Endothelial cell of hepatic sinusoid (primary cell): Measurements from ENCODE around the gene AKAP8.
"Not testable (repeated sequence)": the region's sequence is repeated elsewhere in the genome, so short reads cannot be mapped to it uniquely, and the experiment has no call there.

Experiments
- in situ Hi-C: cut with HindIII; loops from 2 replicates; pipeline ENCODE4 v1.10.0; 2017; ENCODE audit warnings: low sequenced_read_pairs

The AKAP8 gene

GRCh38 chr19:15374105-15374651, 5.4 kb downstream of the AKAP8 start:
- in situ Hi-C loops, result no loop called here

- in situ Hi-C loops, result no loop called here
Measured at GRCh38 chr19:15373644-15374043, 5.9 kb downstream of the AKAP8 start.

- in situ Hi-C loops, result no loop called here
Measured at GRCh38 chr19:15372891-15373301, 6.7 kb downstream of the AKAP8 start.

GRCh38 chr19:15372470-15372869, 7.1 kb downstream of the AKAP8 start:
- in situ Hi-C loops, result no loop called here

GRCh38 chr19:15371786-15372380, 7.7 kb downstream of the AKAP8 start:
- in situ Hi-C loops, result no loop called here

- in situ Hi-C loops, result no loop called here
Measured at GRCh38 chr19:15371119-15371518, 8.5 kb downstream of the AKAP8 start.

GRCh38 chr19:15369594-15369891, 10.0 kb downstream of the AKAP8 start:
- in situ Hi-C loops, result no loop called here

GRCh38 chr19:15368798-15369593, 10.6 kb downstream of the AKAP8 start:
- in situ Hi-C loops, result no loop called here

GRCh38 chr19:15368051-15368632, 11.4 kb downstream of the AKAP8 start:
- in situ Hi-C loops, result no loop called here

- in situ Hi-C loops, result no loop called here
Measured at GRCh38 chr19:15367439-15367838, 12.1 kb downstream of the AKAP8 start.

GRCh38 chr19:15365264-15365663, 14.3 kb downstream of the AKAP8 start:
- in situ Hi-C loops, result no loop called here

GRCh38 chr19:15363791-15364190, 15.8 kb downstream of the AKAP8 start:
- in situ Hi-C loops, result not testable (repeated sequence)

- in situ Hi-C loops, result not testable (repeated sequence)
Measured at GRCh38 chr19:15363048-15363447, 16.5 kb downstream of the AKAP8 start.

GRCh38 chr19:15360015-15360414, 19.6 kb downstream of the AKAP8 start:
- in situ Hi-C loops, result not testable (repeated sequence)

- in situ Hi-C loops, result loop anchor here (10.0 kb wide), 1 partner anchor 234 kb away; a partner anchor contains a TSS
Measured at GRCh38 chr19:15358918-15359317, 20.7 kb downstream of the AKAP8 start.

- in situ Hi-C loops, result loop anchor here (10.0 kb wide), 1 partner anchor 233 kb away; a partner anchor contains a TSS
Measured at GRCh38 chr19:15357906-15358305, 21.7 kb downstream of the AKAP8 start.

GRCh38 chr19:15354566-15355296, 24.9 kb downstream of the AKAP8 start:
- in situ Hi-C loops, result loop anchor here (10.0 kb wide), 1 partner anchor 230 kb away; a partner anchor contains a TSS

GRCh38 chr19:15353908-15354307, 25.7 kb downstream of the AKAP8 start:
- in situ Hi-C loops, result loop anchor here (10.0 kb wide), 1 partner anchor 229 kb away; a partner anchor contains a TSS

- in situ Hi-C loops, result loop anchor here (10.0 kb wide), 1 partner anchor 228 kb away; a partner anchor contains a TSS
Measured at GRCh38 chr19:15352535-15352934, 27.1 kb downstream of the AKAP8 start.

GRCh38 chr19:15341328-15341727, 38.3 kb downstream of the AKAP8 start:
- in situ Hi-C loops, result not testable (repeated sequence)

GRCh38 chr19:15340086-15340485, 39.5 kb downstream of the AKAP8 start:
- in situ Hi-C loops, result no loop called here
